NCI-H748 treated with DMSO at 0.1 percent for 48 hours (cell line): ENCODE data around the gene SOAT1.

Source experiments
- DNase-seq: peaks from one replicate; lab custom pipeline; 2025; lab: John Stamatoyannopoulos, UW

SOAT1 gene

DNA sequence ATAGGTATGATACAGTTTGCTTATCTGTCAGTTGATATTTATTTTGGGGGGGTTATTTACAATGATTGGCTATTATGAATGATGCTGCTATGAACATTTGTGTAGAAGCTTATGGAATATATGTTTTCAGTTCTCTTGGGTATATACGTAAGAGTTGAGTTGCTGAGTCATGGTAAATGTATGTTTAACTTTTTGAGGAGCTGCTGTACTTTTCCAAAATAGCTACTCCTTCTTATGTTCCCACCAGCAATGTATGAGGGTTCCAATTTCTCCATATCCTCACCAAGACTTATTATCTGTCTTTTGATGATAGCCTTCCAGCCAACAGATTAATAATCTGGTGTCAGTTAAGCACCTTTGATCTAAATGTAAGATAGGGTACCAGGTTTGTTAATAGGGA is 11.9 kb downstream of the SOAT1 start:
- no peak for DNase-seq

DNA sequence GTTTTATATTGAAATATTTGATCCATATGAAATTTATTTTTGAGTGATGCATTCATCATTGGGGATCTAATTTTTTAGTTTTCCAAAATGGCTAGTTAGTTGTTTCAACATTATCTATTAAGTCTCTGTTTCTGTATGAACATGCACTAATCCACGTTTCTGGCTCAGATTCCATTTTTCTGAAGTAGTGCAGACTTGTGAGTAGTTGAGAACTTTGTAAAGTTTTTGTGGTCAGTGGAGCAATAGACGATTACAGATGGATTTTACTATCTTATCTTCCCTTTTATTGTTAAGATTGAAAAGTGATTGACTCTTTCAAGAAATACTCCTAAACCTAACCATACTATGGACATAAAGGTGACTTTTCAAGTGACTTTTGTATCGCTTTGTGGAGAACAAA is 16.7 kb downstream of the SOAT1 start:
- DNase-seq, result no peak

- no peak for DNase-seq
Measured at GRCh38 chr1:179310721-179311120, 17.1 kb downstream of the SOAT1 start.

DNA sequence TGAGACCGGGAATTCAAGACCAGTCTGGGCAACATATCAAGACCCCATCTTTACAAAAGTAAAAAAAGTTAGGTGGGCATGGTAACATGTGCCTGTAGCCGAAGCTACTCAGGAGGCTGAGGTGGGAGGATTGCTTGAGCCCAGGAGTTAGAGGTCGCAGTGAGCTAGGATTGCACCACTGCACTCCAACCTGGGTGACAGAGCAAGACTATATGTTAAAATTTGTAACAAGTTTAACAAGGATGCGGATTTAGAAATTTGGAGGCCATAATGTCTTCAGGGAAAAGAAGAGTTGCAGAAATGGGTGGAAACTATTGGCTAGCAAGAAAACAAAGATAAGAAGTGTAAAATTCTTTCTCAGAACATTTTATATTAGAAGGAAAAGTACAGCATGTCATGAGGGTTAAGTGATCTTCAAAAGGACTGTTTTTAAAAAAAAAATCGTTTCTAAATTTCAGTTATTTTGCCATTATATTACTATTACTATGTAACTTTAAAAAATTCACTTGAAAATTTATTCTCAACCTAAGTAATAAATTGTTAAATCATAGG is 17.6 kb downstream of the SOAT1 start:
- no peak for DNase-seq

- no peak for DNase-seq
Measured at GRCh38 chr1:179313004-179313403, 19.4 kb downstream of the SOAT1 start.

DNA sequence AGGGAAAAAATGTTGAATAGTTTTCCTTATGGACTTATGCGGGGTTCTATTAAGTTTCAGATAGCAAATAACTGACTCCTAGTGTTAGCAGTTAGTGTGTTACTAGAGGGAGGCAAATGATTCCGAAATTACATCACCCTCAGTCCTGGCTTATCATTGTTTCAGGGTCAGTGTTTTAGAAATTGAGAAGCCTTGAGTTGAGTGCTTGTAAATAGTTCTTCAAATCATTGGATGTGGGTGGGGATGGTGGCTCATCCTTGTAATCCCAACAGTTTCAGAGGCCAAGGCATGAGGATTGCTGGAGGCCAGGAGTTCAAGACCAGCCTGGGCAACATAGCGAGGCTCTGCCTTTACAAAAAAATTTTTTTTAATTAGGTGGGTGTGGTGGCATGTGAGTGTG is 21.3 kb downstream of the SOAT1 start:
- no peak for DNase-seq

DNA sequence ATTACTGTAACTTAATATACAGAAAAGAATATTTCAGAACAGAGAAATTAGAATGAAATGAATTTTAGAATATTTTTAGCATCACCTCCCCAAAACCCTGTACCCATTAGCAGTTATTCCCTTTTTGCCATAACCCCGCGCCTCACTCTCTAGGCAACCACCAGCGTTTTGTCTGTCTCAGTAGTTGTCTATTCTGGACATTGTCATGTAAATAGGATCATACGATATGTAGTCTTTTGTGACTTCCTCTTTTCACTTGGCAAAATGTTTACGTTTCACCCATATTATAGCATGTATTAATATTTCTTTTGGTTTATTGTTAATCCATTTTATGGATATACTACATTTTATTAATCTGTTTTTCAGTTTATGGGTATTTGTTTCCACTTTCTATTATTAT is 24.9 kb downstream of the SOAT1 start:
- no peak for DNase-seq

GRCh38 chr1:179321533-179322216 is 28.1 kb downstream of the SOAT1 start:
- no peak for DNase-seq

DNA sequence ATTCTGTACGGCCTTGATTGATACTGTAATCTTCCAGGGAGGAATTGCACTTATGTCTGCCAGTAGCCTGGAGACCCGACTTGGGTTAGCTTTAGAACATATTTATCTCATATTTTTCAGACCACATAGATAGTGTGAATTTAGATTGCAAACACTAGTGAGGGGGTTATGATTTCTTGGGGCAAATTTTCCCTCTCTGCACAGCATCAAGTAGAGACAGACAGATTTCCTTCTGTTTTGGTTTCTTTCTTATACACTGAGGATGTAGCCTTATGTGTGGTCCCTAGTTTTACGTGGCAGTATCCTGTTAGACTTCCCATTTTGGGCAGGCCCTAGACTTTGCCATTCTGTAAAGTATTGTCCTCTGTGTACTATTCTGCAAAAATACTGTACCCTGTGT is 29.0 kb downstream of the SOAT1 start:
- DNase-seq, result no peak

GRCh38 chr1:179323436-179323835 is 29.8 kb downstream of the SOAT1 start:
- no peak for DNase-seq

GRCh38 chr1:179325836-179326235 is 32.2 kb downstream of the SOAT1 start:
- no peak for DNase-seq

GRCh38 chr1:179326746-179327145 is 33.1 kb downstream of the SOAT1 start:
- DNase-seq, result no peak

DNA sequence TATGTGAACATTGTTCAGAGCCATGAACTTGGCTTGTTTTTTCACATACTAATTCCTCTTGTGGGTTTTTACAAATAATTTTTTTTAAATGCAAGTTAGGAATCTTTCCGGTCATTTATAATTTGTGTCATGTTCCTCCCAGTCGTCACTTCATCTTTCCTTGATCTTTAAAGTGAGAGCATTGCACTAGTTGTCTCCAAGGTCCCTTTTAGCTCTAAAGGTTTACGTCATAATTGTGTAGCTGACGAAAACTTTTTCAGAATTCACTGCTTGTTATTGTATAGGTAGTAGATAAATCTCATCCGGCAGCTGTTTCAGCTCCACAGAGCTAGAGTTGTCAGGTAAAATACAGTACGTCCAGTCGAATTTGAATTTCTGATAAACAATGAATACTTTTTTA is 33.6 kb downstream of the SOAT1 start:
- no peak for DNase-seq

GRCh38 chr1:179327679-179328078 is 34.1 kb downstream of the SOAT1 start:
- no peak for DNase-seq

DNA sequence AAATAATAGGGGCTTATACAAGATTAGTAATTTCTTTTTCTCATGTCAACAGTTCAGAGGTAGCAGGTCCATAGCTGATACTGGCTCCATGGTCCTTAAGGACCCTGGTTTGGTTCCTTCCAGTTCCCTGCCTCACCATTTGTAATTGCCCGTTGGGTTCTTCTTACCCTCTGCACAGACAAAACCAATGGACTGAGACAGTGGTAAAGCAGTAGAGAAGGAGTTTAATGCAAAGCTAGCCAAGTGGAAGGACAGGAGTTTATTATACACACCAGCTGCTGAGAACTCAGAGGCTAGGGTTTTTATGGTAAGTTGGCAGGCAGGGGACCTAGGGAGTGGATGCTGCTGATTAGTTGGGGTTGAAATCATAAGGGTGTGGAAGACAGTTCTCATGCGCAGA is 36.3 kb downstream of the SOAT1 start:
- no peak for DNase-seq

DNA sequence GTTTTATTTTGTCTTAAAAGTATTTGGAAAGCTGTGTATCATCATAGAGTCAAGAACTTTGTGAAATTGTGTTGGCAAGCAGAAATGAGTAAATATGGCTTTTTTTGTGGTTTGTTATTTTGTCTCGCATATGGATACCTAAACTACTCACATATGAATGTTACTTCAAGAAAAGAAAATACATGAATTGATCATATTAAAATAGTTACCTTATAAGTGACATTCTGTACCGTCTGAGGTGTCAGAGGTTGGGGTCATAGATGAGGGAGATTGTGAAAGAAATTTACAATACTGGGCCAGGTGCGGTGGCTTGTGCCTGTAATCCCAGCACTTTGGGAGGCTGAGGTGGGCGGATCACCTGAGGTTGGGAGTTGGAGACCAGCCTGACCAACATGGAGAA is 40.8 kb downstream of the SOAT1 start:
- no peak for DNase-seq

GRCh38 chr1:179337288-179337687 is 43.7 kb downstream of the SOAT1 start:
- DNase-seq, result no peak

DNA sequence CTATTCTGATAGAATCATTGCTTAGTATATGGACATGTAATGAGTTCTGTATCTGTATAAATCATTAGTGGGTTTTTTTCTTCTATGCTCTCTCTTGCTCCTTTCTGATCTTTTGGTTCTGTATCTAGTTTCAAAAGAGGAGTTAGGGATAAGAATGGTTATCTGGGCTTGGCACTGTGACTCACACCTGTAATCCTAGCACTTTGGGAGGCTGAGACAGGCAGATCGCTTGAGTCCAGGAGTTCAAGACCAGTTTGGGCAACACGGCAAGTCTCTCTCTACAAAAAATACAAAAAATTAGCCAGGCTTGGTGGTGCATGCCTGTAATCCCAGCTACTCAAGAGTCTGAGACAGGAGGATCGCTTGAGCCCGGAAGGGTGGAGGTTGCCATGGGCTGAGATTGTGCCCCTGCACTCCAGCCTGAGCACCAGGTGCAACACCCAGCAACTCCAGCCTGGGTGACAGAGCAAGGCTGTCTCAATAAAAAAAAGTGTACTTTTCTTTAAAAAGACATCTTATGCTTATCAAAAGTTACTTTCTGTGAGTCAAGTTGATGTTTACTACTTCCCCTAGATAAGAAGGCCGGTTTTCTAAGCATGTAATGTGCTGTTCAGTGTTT is 44.5 kb downstream of the SOAT1 start:
- DNase-seq, result no peak

DNA sequence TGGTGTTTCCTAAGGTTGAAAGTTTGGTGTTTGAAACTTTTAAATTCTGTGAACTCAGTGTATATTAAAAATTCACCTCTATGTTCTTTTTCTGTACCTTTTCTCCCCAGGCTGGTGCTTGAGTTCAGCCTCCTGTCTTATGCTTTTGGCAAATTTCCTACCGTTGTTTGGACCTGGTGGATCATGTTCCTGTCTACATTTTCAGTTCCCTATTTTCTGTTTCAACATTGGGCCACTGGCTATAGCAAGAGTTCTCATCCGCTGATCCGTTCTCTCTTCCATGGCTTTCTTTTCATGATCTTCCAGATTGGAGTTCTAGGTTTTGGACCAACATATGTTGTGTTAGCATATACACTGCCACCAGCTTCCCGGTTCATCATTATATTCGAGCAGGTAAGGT is 47.3 kb downstream of the SOAT1 start:
- no peak for DNase-seq

DNA sequence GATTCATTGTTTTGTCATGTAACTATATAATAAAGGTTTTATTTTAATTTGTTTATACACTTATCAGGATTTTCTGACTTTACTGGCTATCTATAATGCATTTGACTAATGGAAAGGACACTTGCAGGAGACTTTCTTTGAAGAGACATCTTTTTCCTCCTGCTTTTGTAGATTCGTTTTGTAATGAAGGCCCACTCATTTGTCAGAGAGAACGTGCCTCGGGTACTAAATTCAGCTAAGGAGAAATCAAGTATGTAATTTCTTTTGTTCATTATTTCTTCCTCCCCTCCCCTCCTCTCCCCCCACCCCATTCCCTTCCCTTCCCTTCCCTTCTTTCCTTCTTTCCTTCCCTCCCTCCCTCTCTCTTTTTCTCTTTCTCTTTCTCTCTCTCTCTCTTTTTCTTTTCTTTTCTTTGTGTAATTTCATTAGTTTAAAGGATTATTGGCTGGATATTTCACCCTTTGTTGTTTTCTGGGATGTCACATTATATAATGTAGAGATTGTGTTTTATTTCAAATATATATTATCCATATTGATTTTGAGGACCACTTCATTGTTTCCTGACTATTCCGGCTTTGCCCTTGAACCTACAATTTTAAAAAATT is 48.4 kb downstream of the SOAT1 start:
- DNase-seq, result no peak

DNA sequence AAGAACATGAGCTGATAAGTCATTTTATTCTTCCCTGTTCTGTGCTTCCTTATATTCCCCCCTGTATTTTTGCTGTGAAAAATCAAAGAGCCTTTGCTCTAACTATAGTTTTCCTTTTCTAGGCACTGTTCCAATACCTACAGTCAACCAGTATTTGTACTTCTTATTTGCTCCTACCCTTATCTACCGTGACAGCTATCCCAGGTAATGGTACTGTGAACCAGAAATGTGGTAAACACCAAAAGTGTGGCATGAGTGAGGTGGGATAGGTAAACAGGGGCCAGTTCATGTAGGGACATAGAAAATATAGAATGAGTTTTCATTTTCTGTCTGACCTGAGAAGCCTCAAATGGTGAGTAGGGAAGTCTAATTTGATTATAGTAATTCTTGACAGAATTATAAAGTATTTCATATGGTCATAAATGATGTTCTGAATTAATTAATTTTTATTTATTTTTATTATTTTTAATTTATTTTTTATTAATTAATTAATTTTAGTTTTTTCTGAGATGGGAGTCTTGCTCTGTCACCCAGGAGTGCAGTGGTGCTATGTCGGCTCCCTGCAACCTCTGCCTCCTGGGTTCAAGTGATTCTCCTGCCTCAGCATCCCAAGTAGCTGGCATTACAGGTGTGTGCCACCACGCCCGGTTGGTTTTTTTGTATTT is 49.3 kb downstream of the SOAT1 start:
- DNase-seq, result no peak

- no peak for DNase-seq
Measured at GRCh38 chr1:179351281-179351680, 57.7 kb downstream of the SOAT1 start.

- no peak for DNase-seq
Measured at GRCh38 chr1:179352236-179352635, 58.6 kb downstream of the SOAT1 start.
